ENCODE results near the gene SCAMP3. TPM values are rescaled to one million over a fixed set of nuclear protein-coding genes. Genes with fewer than 3 reads are reported as not detected.
"Not testable (repeated sequence)": the region's sequence is repeated elsewhere in the genome, so short reads cannot be mapped to it uniquely, and the experiment has no call there.

The SCAMP3 gene
- total RNA-seq, 1 experiment from 2014 or later = 158 TPM

- not testable (repeated sequence) for DNase-seq (ENCODE audit: low read depth)
Measured at GRCh38 chr1:155232001-155232978, 29.9 kb downstream of the SCAMP3 start.

- not testable (repeated sequence) for DNase-seq (ENCODE audit: low read depth)
Measured at GRCh38 chr1:155231302-155231701, 30.9 kb downstream of the SCAMP3 start.

- DNase-seq (ENCODE audit: low read depth) = no peak
Measured at GRCh38 chr1:155228096-155228427, 34.1 kb downstream of the SCAMP3 start.

DNA sequence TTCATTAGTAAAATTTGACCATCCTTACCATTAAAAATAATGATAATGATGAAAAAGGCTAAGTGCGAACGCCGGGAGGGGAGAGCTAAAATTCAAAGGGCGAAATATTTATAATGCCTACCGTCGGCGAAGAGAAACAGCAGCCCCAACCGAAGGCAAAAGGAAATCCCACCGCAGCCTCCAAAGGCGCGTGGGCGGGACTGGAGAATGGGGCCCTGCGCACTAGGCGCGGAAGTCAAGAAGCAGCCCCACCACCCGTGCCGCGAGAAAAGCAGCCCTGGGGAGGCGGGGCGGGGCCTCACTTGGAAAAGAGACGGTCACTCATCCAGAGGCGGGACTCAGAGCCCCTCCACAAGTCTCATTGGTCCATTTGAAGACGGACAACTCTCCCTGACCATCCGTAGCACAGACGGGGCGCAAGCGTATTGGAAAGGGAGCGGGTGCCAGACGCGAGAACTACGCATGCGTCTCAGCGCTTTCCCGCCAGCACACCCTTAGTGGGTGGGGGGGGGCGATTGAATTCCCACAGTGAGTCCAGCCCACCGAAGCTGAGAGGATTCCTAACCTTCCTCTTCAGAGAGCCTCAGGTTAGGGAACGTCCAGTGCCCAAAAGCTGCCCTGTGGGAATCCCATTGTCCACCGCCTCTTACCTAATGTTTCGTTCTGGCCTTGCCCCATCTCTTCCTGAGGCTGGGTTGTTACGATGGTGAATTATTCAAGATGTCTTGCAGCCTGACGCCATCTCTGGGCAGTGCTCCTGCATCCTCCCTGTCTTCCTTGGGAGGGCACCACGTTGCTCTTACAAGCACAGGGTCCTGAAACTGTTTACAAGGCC lies 34.7 kb downstream of the SCAMP3 start:
- peak; percentile 99 for DNase-seq (ENCODE audit: low read depth)

DNA sequence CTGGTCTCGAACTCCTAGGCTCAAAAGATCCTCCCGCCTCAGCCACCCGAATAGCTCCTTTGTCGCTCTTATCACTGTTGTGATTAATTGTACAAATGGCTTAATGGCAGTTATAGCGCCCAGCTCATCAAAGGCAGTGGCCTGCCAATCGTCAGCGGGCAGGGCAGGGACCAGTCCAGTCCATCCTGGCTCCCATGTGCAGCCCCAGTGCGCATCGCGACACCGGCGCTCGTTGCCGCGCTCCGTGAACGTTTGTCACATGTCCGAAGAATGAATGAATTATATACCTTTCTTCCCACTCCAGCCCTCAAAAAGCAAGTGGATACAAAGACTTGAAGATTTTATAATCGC lies 35.3 kb downstream of the SCAMP3 start:
- no peak for DNase-seq (ENCODE audit: low read depth)

DNA sequence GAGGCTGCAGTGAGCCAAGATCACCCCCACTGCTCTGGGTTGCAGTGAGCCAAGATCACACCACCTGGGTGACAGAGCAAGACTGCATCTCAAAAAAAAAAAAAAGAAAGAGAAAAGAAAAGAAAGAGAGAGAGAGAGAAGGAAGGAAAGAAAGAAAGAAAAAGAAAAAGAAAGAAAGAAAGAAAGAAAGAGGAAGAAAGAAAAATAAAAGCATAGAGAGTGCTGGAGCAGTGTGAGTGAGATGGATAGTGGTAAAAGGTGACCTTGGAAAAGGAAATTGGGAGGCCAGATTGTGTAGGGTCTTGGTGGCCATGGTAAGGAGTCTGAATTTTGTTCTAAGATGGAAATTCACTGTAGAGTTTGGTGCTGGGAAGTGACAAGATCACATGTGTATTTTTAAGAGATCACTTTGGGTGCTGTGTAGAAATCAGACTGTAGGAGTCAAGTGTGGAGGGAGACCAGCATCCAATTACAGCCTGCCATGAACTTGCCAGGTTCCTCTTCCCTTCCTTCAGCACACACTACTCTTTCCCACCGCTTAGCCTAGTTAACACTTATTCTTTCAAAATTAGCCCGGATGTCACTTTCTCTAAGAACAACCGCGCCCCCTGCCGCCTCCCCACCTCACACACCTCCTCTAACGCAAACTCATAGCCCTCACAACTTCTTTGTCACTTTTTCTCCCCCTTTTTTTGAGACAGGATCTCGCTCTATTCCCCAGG lies 35.8 kb downstream of the SCAMP3 start:
- peak; percentile 88 for DNase-seq (ENCODE audit: low read depth)

DNA sequence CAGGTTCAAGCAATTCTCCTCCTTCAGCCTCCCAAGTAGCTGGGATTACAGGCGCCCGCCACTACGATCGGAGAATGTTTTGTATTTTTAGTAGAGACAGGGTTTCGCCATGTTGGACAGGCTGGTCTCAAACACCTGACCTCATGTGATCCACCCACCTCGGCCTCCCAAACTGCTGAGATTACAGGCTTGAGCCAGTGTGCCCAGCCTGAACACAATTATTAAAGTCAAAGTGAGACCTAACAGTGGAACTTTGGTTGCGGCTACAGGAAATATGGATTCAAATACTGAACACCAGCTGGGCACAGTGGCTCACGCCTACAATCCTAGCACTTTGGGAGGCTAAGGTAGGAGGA lies 36.8 kb downstream of the SCAMP3 start:
- DNase-seq (ENCODE audit: low read depth) = not testable (repeated sequence)

DNA sequence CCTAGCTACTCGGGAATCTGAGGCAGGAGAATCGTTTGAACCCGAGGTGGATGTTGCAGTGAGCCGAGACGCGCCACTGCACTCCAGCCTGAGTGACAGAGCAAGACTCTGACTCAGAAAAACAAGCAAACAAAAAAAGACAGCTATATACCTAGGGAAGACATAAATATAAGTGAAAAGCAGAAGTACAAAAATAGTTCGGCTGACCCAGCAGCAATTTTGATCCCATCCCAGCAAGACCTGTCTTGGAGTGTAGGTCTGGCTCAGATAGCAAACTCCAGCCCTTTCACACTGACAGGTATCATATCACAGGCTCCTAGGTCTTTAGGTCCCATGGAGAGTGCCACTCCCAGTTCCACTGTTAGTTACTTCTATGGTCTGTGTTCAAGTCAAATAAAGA lies 39.1 kb downstream of the SCAMP3 start:
- DNase-seq (ENCODE audit: low read depth) = no peak

GRCh38 chr1:155220211-155220965 lies 41.8 kb downstream of the SCAMP3 start:
- DNase-seq (ENCODE audit: low read depth) = not testable (repeated sequence)

DNA sequence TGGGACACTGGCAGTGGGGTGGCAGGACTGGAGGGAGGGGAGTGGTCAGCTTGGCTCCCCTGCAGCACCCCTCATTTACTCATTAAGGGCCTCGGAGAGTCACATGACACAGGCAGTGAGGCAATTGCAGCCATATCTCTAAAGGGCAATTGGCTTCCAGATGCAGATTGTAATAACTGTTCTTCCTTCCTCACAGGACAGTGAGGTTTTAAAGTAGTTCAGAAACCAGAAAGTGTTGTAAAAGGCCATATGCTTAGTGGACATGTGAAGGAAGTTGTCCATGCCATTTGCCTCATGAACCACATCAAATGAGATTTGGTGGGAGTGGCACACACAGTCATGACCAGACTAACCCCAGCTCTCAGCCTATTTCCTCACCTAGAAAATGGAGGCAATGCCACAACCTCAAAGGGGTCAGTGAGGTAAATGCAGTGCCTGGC lies 42.5 kb downstream of the SCAMP3 start:
- no peak for DNase-seq (ENCODE audit: low read depth)

GRCh38 chr1:155218854-155219591 lies 43.1 kb downstream of the SCAMP3 start:
- peak; percentile 57 for DNase-seq (ENCODE audit: low read depth)

DNA sequence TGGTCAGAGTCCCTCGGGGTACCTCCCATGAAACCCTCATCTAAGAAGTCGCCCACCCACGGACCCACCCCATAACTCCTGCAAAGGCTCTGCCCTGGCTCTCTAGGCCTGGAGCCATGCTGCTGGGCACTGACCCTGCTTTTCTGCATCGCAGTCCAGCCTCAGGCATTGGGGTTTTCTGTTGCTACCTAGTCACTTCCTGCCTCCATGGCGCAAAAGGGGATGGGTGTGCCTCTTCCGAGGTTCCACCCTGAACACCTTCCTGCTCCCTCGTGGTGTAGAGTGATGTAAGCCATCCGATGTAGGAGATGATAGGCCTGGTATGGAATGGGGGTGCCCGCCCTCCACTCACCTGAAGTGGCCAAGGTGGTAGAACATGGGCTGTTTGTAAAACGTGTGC lies 47.5 kb downstream of the SCAMP3 start:
- not testable (repeated sequence) for DNase-seq (ENCODE audit: low read depth)

GRCh38 chr1:155212051-155212440 lies 50.1 kb downstream of the SCAMP3 start:
- DNase-seq (ENCODE audit: low read depth) = not testable (repeated sequence)

- not testable (repeated sequence) for DNase-seq (ENCODE audit: low read depth)
Measured at GRCh38 chr1:155211381-155212050, 50.6 kb downstream of the SCAMP3 start.

DNA sequence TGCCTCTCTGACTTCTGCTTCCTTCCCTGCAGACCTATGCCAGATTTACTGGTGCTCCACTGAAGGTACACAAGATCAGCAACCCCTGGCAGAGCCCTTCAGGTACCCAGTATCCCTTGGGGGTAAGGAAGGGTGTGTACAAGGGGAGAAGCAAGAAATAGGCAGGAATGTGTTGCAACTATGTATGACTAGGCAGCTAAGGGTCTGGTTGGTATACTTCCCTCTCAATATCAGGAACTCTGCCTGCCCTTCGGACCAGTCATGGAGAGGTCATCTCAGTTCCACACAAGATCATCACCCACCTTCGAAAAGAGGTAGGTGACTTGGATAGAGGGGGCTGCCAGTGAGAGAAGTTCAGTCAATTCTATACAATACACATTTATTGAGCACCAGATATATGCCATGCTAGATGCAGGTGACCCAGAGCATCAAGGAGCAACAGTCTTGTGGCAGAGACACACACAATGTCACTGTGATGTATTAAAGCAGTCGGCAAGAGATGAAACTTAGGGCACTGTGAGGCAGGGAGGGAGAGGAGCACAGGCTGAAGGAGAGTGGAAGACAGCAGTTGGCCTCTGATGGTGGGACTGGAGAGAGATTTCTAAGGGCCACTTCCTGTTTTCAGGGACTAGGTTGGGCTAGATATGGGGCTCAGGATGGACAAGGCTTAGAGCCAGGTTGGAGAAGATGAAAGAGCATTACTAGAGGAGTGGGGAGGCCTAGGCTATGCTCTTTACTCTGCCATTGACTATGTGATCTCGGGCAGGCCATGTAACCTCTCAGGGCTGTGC lies 51.7 kb downstream of the SCAMP3 start:
- no peak for DNase-seq (ENCODE audit: low read depth)

DNA sequence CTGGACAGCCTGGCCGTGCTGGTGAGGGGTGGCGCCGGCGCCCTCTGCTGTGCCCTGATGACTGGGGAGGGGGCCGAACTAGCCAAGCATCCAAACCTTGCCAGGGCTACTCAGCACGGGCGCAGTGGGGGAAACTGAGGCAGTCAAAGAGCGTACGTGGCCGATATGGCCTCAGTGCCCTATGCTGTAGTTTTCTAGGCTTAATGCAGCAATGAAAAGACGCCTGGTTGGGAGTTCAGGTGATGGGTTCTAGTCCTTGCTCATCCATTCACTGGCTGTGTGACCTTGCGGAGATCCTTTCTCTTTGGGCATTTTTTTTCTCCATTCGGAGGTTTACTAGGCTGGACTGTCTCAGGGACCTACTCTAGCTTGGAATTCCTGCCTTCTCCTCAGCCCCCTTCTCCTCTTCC lies 52.8 kb downstream of the SCAMP3 start:
- DNase-seq (ENCODE audit: low read depth) = no peak

DNA sequence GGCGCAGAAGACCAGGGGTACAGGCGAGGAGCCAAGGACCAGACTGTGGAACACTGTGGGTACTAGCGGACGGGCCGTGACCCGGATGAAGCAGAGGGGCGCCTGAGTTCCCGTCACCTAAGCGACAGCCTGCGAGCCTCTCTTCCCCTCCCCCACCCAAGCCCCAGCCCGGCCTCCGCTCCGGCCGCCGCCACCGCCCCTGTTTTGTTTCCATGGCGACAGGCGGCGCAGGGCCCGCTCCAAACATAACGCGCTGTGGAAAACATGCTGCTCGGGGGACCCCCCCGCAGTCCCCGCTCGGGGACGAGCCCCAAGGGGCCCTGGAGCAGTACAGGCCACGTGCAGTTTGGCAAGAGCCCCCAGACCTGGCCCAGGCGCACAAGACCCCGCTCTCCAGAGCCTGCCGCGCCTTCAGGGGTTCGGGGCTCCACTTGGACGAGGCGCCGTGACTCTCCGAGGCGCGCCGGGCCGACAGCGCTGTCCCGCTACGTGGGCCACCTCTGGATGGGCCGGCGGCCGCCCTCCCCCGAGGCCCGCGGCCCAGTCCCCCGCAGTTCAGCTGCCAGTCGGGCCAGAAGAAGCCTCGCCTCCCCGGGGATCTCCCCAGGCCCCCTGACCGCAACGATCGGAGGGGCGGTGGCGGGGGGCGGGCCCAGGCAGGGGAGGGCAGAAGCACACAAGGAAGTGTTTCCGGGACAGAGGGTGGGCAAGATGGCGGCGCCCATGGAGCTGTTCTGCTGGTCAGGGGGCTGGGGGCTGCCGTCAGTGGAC lies 53.4 kb downstream of the SCAMP3 start, which contains the start of gene MTX1:
Gene MTX1 (plus strand): TSS at position 155 of the 771 bp plus-strand sequence. CDS start 110 bp downstream, at position 265.
- DNase-seq (ENCODE audit: low read depth) = peak; percentile 57

All from HT1080 (cell line).